ENCODE results near the gene KCNJ1.

The KCNJ1 gene

GRCh38 chr11:128800871-128801417 is 66.2 kb downstream of the KCNJ1 start:
- TF ChIP-seq, protein P1, sequence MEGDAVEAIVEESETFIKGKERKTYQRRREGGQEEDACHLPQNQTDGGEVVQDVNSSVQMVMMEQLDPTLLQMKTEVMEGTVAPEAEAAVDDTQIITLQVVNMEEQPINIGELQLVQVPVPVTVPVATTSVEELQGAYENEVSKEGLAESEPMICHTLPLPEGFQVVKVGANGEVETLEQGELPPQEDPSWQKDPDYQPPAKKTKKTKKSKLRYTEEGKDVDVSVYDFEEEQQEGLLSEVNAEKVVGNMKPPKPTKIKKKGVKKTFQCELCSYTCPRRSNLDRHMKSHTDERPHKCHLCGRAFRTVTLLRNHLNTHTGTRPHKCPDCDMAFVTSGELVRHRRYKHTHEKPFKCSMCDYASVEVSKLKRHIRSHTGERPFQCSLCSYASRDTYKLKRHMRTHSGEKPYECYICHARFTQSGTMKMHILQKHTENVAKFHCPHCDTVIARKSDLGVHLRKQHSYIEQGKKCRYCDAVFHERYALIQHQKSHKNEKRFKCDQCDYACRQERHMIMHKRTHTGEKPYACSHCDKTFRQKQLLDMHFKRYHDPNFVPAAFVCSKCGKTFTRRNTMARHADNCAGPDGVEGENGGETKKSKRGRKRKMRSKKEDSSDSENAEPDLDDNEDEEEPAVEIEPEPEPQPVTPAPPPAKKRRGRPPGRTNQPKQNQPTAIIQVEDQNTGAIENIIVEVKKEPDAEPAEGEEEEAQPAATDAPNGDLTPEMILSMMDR (IDR thresholded peaks at IDR 0.05; ENCODE audit: low read depth, low read length), result no peak
- no peak overlapping the region for H3K4me3 ChIP-seq (ENCODE audit: low read depth, low read length)

GRCh38 chr11:128796270-128796669 is 70.8 kb downstream of the KCNJ1 start:
- TF ChIP-seq, protein P1 (IDR thresholded peaks at IDR 0.05; ENCODE audit: low read depth, low read length), result no peak
- H3K4me3 ChIP-seq (ENCODE audit: low read depth, low read length), result no peak overlapping the region

GRCh38 chr11:128790196-128790595 is 76.9 kb downstream of the KCNJ1 start:
- TF ChIP-seq, protein P1 (IDR thresholded peaks at IDR 0.05; ENCODE audit: low read depth, low read length), result no peak
- H3K4me3 ChIP-seq (ENCODE audit: low read depth, low read length), result no peak overlapping the region

DNA sequence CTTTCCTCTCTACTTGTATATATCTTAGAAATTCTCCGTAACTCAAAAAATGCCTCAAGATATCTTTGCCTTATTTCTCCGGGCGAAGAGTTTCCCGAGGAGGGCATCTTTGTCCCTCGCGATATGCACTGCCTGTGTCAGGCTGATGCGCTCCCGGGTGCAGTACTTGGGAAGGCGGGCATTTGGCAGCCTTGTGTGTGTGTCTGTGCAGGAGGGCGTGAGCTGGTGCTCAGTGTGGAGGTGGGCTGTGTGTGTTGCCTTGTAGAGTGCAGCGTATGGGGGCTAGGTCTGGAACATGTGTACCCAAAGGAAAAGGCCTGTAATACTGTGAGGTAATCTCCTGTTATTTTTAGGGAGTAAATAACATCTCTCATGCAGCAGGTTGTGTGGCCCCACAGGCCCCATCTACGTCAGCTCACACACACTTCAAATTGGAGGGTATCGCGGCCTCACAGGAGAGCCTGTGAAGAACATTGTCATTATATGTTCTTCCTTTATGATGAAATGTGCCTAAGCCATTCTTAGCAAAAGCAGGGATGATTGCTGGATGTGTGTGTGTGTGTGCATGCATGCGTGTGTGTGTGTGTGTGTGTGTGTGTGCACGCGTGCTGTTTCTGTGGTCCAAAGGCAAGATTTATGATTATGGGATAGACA is 77.5 kb downstream of the KCNJ1 start:
- TF ChIP-seq, protein P1 (IDR thresholded peaks at IDR 0.05; ENCODE audit: low read depth, low read length), result no peak
- no peak overlapping the region for H3K4me3 ChIP-seq (ENCODE audit: low read depth, low read length)
